Peyer's patch (tissue), 4 donors: Measurements from ENCODE around the gene LPIN1.

ENCODE experiments used
- POLR2A ChIP-seq, 2 donors: fragments of 450-650 bp; IDR thresholded peaks; one replicate each; pipeline ENCODE4 v1.5.1; 2017; ENCODE audit warnings: antibody characterized with exemption in 2 of 2, mild to moderate bottlenecking in 2 of 2, moderate library complexity in 2 of 2
- TF ChIP-seq, protein P1 (sequence below), 6 experiments: fragments of 450-650 bp in 4 of 6; fragments of 200-600 bp in 2 of 6; sonication (generic) in 1 of 6; IDR thresholded peaks; one replicate each; pipeline ENCODE4 v1.5.1; 2017 to 2019; ENCODE audit warnings: antibody characterized with exemption in 6 of 6, mild to moderate bottlenecking in 3 of 6, moderate library complexity in 1 of 6

DNA sequence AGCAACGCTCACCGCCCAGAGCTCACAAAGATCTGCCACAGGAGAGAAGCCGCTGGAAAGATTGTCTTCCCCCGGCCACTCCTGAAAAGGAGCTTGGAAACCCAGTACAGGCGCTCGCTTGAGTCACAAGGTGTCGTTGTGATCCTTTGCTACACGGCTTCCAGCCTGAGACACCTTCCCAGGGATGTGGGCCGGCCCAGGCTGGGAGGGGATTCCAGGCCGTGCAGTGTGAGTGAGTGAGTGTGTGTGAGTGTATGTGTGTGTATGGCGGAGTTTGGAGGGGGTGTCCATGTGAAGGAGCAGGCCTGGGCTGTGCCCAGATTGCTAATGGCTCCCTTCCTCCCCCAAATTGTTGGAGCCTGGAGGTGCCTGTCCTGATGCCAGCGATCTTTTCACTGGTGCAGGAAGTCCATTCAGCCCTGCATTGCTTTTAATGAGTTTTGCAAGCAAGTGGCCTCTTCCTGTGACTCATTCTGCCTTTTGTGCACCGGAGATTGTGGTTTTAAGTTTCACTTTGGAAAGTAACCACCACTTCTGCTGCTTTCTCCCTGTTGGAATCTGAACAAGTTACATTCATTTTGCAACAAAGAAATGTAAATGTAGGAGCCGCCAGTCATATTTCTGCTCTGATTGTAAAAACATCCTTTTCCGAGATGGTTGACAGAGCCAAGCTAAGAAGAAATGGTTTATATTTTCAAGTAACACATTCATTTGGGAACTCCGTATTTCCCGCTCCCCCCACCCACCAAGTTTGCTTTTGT lies 83.7 kb downstream of the LPIN1 start:
- TF ChIP-seq, protein P1, sequence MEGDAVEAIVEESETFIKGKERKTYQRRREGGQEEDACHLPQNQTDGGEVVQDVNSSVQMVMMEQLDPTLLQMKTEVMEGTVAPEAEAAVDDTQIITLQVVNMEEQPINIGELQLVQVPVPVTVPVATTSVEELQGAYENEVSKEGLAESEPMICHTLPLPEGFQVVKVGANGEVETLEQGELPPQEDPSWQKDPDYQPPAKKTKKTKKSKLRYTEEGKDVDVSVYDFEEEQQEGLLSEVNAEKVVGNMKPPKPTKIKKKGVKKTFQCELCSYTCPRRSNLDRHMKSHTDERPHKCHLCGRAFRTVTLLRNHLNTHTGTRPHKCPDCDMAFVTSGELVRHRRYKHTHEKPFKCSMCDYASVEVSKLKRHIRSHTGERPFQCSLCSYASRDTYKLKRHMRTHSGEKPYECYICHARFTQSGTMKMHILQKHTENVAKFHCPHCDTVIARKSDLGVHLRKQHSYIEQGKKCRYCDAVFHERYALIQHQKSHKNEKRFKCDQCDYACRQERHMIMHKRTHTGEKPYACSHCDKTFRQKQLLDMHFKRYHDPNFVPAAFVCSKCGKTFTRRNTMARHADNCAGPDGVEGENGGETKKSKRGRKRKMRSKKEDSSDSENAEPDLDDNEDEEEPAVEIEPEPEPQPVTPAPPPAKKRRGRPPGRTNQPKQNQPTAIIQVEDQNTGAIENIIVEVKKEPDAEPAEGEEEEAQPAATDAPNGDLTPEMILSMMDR (IDR thresholded peaks at IDR 0.05): no peak
- TF ChIP-seq POLR2A (IDR thresholded peaks at IDR 0.05): no peak
